Measurements from ENCODE around the gene MSI1.
"Not testable (repeated sequence)": the region's sequence is repeated elsewhere in the genome, so short reads cannot be mapped to it uniquely, and the experiment has no call there.

The MSI1 gene

DNA sequence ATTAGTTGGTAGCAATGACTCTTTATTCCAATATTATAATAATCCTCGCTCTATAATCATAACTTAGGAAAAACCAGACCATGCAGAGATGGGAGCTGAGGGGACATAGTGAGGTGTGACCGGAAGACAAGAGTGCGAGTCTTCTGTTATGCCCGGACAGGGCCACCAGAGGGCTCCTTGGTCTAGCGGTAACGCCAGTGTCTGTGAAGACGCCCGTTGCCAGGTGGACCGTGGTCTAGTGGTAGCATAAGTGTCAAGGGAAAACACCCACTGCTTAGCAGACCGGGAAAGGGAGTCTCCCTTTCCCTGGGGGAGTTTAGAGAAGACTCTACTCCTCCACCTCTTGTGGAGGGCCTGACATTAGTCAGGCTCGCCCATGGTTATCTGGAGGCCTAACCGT, 33.5 kb downstream of the MSI1 start:
- not testable (repeated sequence) for DNase-seq (ENCODE audit: low read depth, low spot score)

DNA sequence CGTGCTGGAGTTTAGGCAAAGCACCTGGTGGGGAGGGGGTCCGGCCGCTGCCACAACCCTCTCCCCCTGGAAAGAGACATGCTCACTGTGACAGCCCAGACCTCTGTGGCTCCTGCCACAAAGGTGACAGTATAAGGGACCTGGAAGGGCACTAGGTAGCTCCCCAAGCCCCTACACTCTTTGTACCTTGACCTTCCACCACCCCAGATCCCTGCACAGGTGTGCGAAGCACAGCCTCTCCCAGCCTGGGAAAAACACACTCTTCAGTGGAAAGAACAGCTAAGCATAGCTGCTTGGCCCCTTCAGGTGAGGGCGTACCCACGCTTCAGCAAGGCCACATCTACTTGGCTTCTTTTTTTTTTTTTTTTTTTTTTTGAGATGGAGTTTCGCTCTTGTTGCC, 36.4 kb downstream of the MSI1 start:
- no peak for DNase-seq (ENCODE audit: low read depth, low spot score)
- H3K4me3 ChIP-seq (ENCODE audit: low read length), result no peak overlapping the region

More for the DNA sequence above, 33.5 kb downstream of the MSI1 start:
- not testable (repeated sequence) for H3K4me3 ChIP-seq (ENCODE audit: low read length)

DNA sequence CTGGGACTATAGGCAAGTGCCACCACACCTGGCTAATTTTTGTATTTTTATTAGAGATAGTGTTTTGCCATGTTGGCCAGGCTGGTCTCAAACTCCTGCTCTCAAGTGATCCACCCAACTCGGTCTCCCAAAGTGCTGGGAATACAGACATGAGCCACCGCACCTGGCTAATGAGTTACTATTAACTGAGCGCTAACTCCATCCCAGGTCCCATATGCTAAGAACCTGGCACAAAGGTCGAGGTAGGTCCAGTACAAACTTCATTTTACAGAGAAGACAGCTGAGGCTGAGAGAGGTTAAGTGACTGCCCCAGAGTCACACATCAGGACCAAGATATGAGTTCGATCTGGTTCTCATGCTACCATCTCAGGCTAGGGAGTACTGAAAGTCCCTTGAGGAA, 36.9 kb downstream of the MSI1 start:
- no peak for DNase-seq (ENCODE audit: low read depth, low spot score)
- no peak overlapping the region for H3K4me3 ChIP-seq (ENCODE audit: low read length)

GRCh38 chr12:120331390-120331789, 37.6 kb downstream of the MSI1 start:
- DNase-seq (ENCODE audit: low read depth, low spot score), result no peak
- no peak overlapping the region for H3K4me3 ChIP-seq (ENCODE audit: low read length)

- no peak overlapping the region for H3K4me3 ChIP-seq (ENCODE audit: low read length)
- peak; percentile 66 for DNase-seq (ENCODE audit: low read depth, low spot score)
Observed at GRCh38 chr12:120328228-120328627, 40.7 kb downstream of the MSI1 start.

- DNase-seq (ENCODE audit: low read depth, low spot score), result no peak
- H3K4me3 ChIP-seq (ENCODE audit: low read length), result no peak within 1 kb of the TSS
Observed at GRCh38 chr12:120327593-120327992, 41.4 kb downstream of the MSI1 start, which contains the start of gene PLA2G1B. Gene PLA2G1B (minus strand): TSS chr12:120327779. CDS start chr12:120327753, 26 bp downstream.

DNA sequence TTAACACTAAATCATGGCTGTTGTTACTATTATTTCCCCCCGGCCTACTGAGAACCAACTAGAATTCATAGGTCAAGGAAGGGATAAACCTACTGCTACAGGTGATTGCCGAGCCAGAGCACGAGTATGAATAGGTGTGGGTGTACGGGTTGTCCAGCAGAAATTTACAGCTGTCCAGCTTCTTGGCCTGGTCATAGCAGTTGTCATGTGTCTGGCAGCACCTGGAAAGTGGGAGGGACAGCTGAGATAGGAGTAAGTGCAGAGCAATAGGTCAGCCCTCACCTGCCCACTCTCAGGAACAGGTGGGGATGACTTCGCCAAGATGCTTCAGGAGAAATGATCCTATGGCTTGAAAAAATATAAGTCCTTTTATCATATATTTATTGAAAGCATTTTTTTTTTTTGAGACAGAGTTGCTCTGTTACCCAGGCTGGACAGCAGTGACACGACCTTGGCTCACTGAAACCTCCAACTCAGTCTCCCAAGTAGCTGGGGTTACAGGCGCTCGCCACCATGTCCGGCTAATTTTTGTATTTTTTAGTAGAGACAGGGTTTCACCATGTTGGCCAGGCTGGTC, 44.0 kb downstream of the MSI1 start:
- H3K4me3 ChIP-seq (ENCODE audit: low read length), result no peak overlapping the region
- DNase-seq (ENCODE audit: low read depth, low spot score), result no peak

GRCh38 chr12:120323772-120324171, 45.2 kb downstream of the MSI1 start:
- no peak overlapping the region for H3K4me3 ChIP-seq (ENCODE audit: low read length)
- DNase-seq (ENCODE audit: low read depth, low spot score), result no peak

DNA sequence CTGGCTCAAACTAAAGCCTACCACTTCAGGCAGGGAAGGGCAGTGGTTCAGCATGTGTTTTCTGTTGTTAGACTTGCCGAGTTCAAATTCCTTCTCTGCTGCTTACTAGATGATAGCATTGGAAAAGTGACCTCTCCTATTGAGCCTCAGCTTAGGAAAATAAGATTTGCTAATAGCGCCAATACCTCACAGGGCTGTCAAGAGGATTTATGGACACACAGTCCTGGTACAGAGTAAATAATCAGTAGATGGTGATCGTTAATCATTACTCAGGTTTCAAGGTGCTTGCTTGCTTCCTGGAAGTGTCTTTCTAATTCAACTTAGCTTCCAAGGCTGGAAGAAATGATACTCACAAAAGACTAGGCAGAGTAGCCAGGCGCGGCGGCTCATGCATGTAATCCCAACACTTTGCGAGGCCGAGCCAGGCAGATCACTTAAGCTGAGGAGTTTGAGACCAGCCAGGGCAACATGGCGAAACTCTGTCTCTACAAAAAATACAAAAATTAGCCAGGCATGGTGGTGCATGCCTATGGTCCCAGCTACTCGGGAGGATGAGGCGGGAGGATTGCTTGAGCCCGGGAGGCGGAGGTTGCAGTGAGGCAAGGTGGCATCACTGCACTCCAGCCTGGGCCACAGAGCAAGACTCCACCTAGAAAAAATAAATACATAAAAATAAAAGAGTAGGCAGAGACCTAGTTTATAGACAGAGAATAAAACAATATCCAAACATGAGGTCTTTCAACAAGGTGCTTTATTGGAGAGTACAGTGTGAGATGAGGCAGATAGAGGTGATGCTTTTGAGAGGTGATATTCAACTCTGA, 47.4 kb downstream of the MSI1 start:
- no peak for DNase-seq (ENCODE audit: low read depth, low spot score)
- H3K4me3 ChIP-seq (ENCODE audit: low read length), result no peak overlapping the region

- DNase-seq (ENCODE audit: low read depth, low spot score), result peak; percentile 99
- peak overlapping the region; percentile 86 for H3K4me3 ChIP-seq (ENCODE audit: low read length)
Observed at GRCh38 chr12:120317224-120318105, 51.5 kb downstream of the MSI1 start.

DNA sequence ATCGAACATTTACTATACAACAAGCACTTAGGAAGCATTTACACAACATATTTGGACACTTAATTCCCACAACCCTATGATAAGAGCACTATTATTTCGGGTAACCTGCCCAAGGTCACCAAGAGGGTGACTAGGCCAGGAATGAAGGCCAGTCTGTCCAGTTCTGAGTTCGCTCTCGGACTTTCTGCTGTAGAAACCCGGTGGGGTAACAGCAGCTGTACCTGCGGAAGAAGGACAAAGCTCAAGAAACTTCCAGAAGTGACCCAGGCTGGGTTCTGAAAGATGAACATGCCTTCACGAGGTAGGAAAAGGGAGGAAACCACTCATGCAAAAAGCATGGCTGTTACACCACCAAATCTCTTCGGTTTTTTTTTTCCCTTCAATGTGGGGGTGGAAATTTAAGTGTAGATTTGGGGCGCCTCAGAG, 52.2 kb downstream of the MSI1 start:
- DNase-seq (ENCODE audit: low read depth, low spot score), result no peak
- H3K4me3 ChIP-seq (ENCODE audit: low read length), result peak overlapping the region; percentile 86

GRCh38 chr12:120314220-120314619, 54.7 kb downstream of the MSI1 start:
- H3K4me3 ChIP-seq (ENCODE audit: low read length), result no peak overlapping the region
- peak; percentile 29 for DNase-seq (ENCODE audit: low read depth, low spot score)

DNA sequence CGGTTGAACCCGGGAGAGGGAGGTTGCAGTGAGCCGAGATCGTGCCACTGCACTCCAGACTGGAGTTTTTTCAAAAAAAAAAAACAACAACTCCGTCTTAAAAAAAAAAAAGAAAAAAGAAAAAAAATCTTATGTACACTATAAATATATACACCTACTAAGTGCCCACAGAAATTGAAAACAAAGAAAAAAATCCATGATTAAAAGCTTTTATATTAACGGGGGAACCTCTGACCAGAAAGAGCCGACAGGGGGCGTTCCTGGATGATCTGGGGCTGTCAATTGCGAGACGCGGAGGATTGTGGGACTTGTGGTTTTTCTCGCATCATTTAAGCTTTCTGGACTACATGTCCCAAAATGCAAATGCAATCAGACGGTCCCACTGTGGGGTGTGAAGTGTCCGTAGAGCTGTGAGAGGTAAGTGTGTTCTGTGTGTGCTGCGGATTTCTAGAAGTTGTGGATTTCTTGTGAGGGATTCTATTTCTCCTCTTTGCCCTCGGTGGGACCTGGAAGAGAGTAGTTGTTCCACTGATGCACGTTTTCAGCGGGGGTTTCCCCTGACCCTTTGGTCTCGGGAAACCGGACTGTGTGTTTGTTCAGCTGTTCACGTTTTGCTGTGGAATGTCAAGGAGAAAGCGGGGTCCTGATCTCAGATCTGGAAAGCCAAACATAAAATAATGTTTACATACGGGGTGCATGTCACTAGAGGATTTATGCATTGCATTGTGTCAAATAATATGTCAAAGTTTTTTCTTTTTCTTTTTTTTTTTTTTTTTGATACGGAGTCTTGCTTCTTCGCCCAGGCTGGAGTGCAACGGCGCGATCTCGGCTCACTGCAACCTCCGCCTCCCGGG, 66.8 kb downstream of the MSI1 start, which contains the start of gene SIRT4:
Gene SIRT4 (plus strand): TSS at position 360 of the 854 bp plus-strand sequence. CDS start 1,241 bp downstream, outside the sequence.
- H3K4me3 ChIP-seq (ENCODE audit: low read length), result peak within 1 kb of the TSS; percentile 91
- peak; percentile 95 for DNase-seq (ENCODE audit: low read depth, low spot score)

DNA sequence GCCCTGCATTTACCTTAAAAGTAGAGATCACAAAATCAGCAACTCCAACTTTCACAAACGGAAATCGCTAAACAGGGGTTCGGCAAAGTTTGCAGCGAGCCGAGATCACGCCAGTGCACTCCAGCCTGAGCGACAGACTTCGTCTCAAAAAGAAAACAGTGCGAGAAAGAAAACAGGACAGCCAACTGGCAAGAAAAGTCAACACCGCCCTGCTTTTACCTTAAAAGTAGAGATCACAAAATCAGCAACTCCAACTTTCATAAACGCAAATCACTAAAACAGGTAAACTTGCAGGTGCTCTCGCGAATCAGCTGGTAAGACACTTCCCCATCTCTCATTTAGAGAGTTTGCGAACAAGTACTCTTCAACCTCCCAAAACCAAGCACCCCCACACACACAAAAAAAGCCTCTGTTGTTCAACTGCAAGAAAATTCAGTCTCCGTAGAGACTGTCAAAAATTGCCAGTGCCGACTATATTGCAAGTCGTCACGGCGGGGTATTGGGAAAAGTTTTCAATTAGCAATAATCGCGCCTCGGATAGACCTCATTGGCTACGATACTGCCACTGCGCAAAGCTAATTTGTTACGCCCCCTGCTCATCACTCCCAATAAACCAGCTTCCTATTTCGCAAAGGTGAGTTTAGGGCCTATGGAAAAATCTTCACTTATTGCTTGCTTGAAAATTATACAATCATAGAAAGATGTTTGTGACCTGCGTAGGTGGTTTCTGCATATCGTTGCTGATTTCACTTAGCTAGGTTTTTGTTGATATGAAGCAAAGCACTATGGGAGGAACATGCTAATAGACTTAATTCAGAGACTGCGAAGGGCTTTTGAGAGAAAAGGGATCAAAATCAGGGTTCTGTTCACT, 76.1 kb downstream of the MSI1 start, which contains the start of gene RNU4-1:
Gene RNU4-1 (minus strand): TSS at position 577 of the 871 bp plus-strand sequence.
- H3K4me3 ChIP-seq (ENCODE audit: low read length), result peak within 1 kb of the TSS; percentile 62
- DNase-seq (ENCODE audit: low read depth, low spot score), result peak; percentile 99

DNA sequence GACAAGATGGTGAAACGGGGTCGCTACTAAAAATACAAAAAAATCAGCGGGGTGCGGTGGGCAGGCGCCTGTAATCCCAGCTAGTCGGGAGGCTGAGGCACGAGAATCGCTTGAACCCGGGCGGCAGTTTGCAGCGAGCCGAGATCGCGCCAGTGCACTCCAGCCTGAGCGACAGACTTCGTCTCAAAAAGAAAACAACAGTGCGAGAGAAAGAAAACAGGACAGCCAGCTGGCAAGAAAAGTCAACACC, 76.6 kb downstream of the MSI1 start:
- H3K4me3 ChIP-seq (ENCODE audit: low read length), result peak overlapping the region; percentile 62
- DNase-seq (ENCODE audit: low read depth, low spot score), result no peak
